Measurements from ENCODE around the gene PSG6. TPM values are rescaled to one million over a fixed set of nuclear protein-coding genes. Genes with fewer than 3 reads are reported as not detected.
"Not testable (repeated sequence)": the region's sequence is repeated elsewhere in the genome, so short reads cannot be mapped to it uniquely, and the experiment has no call there.

The PSG6 gene
- total and polyA plus RNA-seq, 2 of the 8 experiments (the other 6 are each of a cell fraction or from before 2014, with no cell fraction given): not detected

- CTCF ChIA-PET (ENCODE audit: partially characterized antibody); H3K79me2 ChIP-seq (ENCODE audit: control insufficient read depth in 1 of 2, insufficient read depth in 2 of 2, low read length in 2 of 2): not testable (repeated sequence)
Measured at GRCh38 chr19:42934726-42935125, 17.0 kb upstream of the PSG6 start.

GRCh38 chr19:42934183-42934582 lies 16.5 kb upstream of the PSG6 start:
- H3K79me1 ChIP-seq (ENCODE audit: low read depth, low read length); H4K91ac ChIP-seq (replicated peaks; ENCODE audit: insufficient read length, low read length); H2BK15ac ChIP-seq (ENCODE audit: low read length); H4K5ac ChIP-seq (ENCODE audit: insufficient read length, low read depth, low read length); H4K8ac ChIP-seq (ENCODE audit: extremely low read depth, insufficient read depth, low read length); DNase-seq (ENCODE audit: low read depth in 1 of 2, low spot score in 2 of 2); H4K20me1 ChIP-seq (replicated peaks in 1 of 2; ENCODE audit: control insufficient read depth in 1 of 2, insufficient read depth in 2 of 2, low read length in 2 of 2); H3K23me2 ChIP-seq (ENCODE audit: low read depth, low read length); H2BK120ac ChIP-seq (replicated peaks; ENCODE audit: low read depth, low read length); H3K56ac ChIP-seq (replicated peaks; ENCODE audit: insufficient read length, low read depth, low read length); H3K36me3 ChIP-seq (ENCODE audit: control insufficient read depth in 2 of 4, insufficient read depth in 4 of 4, low read length in 3 of 4); H2AFZ ChIP-seq (ENCODE audit: low read length); H3K14ac ChIP-seq (ENCODE audit: insufficient read length); H3K27ac ChIP-seq (ENCODE audit: low read depth, low read length); FAIRE-seq; H3K4me2 ChIP-seq (ENCODE audit: insufficient read depth in 1 of 2, low read depth in 2 of 2, low read length in 2 of 2); H3K23ac ChIP-seq (ENCODE audit: insufficient read length); H3K18ac ChIP-seq (ENCODE audit: extremely low read depth, low read length); H2BK12ac ChIP-seq (ENCODE audit: low read depth, low read length); H2BK20ac ChIP-seq (ENCODE audit: low read length); H3K79me2 ChIP-seq (ENCODE audit: control insufficient read depth in 1 of 2, insufficient read depth in 2 of 2, low read length in 2 of 2); H3K9ac ChIP-seq (replicated peaks in 1 of 4; ENCODE audit: extremely low read depth in 1 of 4, low read depth in 3 of 4, low read length in 3 of 4); POLR2A ChIA-PET (ENCODE audit: partially characterized antibody); H3K4ac ChIP-seq (replicated peaks; ENCODE audit: insufficient read length, low read depth, low read length); H3K27me3 ChIP-seq (replicated peaks in 1 of 4; ENCODE audit: control insufficient read depth in 3 of 4, extremely low read depth in 1 of 4, insufficient read depth in 3 of 4, low read length in 3 of 4); H3K4me3 ChIP-seq (ENCODE audit: extremely low read depth in 1 of 4, insufficient read depth in 2 of 4, low read depth in 3 of 4, low read length in 4 of 4); H2AK5ac ChIP-seq (ENCODE audit: low read depth, low read length); H2BK5ac ChIP-seq (ENCODE audit: low read depth, low read length); H3K4me1 ChIP-seq (replicated peaks in 1 of 4; ENCODE audit: control insufficient read depth in 3 of 4, insufficient read depth in 4 of 4, low read length in 3 of 4): not testable (repeated sequence)
- peaks cover 42 to 73% of the 10 kb centered on the region in 2 experiments for H3K9me3 ChIP-seq (ENCODE audit: insufficient read depth in 2 of 2, low read depth in 1 of 2, low read length in 1 of 2)
- CTCF ChIA-PET (ENCODE audit: partially characterized antibody): interaction anchor here (0.9 kb wide), 1 partner anchor 272 kb away, joined by 3 read pairs; the partner anchor contains the start of gene PSG4

More at GRCh38 chr19:42934726-42935125, 17.0 kb upstream of the PSG6 start:
- H3K23ac ChIP-seq (ENCODE audit: insufficient read length); H2BK15ac ChIP-seq (ENCODE audit: low read length); POLR2A ChIA-PET (ENCODE audit: partially characterized antibody); H3K9ac ChIP-seq (replicated peaks in 1 of 4; ENCODE audit: extremely low read depth in 1 of 4, low read depth in 3 of 4, low read length in 3 of 4); H2AFZ ChIP-seq (ENCODE audit: low read length); H2BK5ac ChIP-seq (ENCODE audit: low read depth, low read length); H3K14ac ChIP-seq (ENCODE audit: insufficient read length); H2BK12ac ChIP-seq (ENCODE audit: low read depth, low read length); H3K4ac ChIP-seq (replicated peaks; ENCODE audit: insufficient read length, low read depth, low read length); H3K18ac ChIP-seq (ENCODE audit: extremely low read depth, low read length); H3K4me2 ChIP-seq (ENCODE audit: insufficient read depth in 1 of 2, low read depth in 2 of 2, low read length in 2 of 2); H2BK120ac ChIP-seq (replicated peaks; ENCODE audit: low read depth, low read length); H4K8ac ChIP-seq (ENCODE audit: extremely low read depth, insufficient read depth, low read length); H4K20me1 ChIP-seq (replicated peaks in 1 of 2; ENCODE audit: control insufficient read depth in 1 of 2, insufficient read depth in 2 of 2, low read length in 2 of 2); H3K36me3 ChIP-seq (ENCODE audit: control insufficient read depth in 2 of 4, insufficient read depth in 4 of 4, low read length in 3 of 4); DNase-seq (ENCODE audit: low read depth in 1 of 2, low spot score in 2 of 2); H3K27ac ChIP-seq (ENCODE audit: low read depth, low read length); FAIRE-seq; H3K4me1 ChIP-seq (replicated peaks in 1 of 4; ENCODE audit: control insufficient read depth in 3 of 4, insufficient read depth in 4 of 4, low read length in 3 of 4); H2BK20ac ChIP-seq (ENCODE audit: low read length); H3K4me3 ChIP-seq (ENCODE audit: extremely low read depth in 1 of 4, insufficient read depth in 2 of 4, low read depth in 3 of 4, low read length in 4 of 4); H3K27me3 ChIP-seq (replicated peaks in 1 of 4; ENCODE audit: control insufficient read depth in 3 of 4, extremely low read depth in 1 of 4, insufficient read depth in 3 of 4, low read length in 3 of 4); H2AK5ac ChIP-seq (ENCODE audit: low read depth, low read length); H4K5ac ChIP-seq (ENCODE audit: insufficient read length, low read depth, low read length); H4K91ac ChIP-seq (replicated peaks; ENCODE audit: insufficient read length, low read length); H3K56ac ChIP-seq (replicated peaks; ENCODE audit: insufficient read length, low read depth, low read length); H3K23me2 ChIP-seq (ENCODE audit: low read depth, low read length); H3K79me1 ChIP-seq (ENCODE audit: low read depth, low read length): not testable (repeated sequence)
- H3K9me3 ChIP-seq (ENCODE audit: insufficient read depth in 2 of 2, low read depth in 1 of 2, low read length in 1 of 2): peaks cover 43 to 73% of the 10 kb centered on the region in 2 experiments

Measured in H1 (cell line).